ENCODE data around the gene HK2.

- TF ChIP-seq CTCF (conservative IDR thresholded peaks at IDR 0.05; ENCODE audit: low read length) (no peak), EZH2phosphoT487 (IDR thresholded peaks at IDR 0.05; ENCODE audit: borderline replicate concordance) (no peak)
These were observed 53.6 kb downstream of the HK2 start for GRCh38 chr2:74887445-74887951.

Measured in Loucy (cell line).